ENCODE measurements around the gene GSTM2. TPM values are rescaled to one million over a fixed set of nuclear protein-coding genes. Genes with fewer than 3 reads are reported as not detected.

GSTM2 gene
- 46.7 TPM for total RNA-seq (ENCODE audit: insufficient read depth, low replicate concordance)

GRCh38 chr1:109667452-109668122 is at the start of gene GSTM2:
Gene GSTM2 (plus strand): TSS chr1:109668057. CDS start chr1:109668116, 59 bp downstream.
- peak; percentile 98 for DNase-seq (ENCODE audit: low spot score)

GRCh38 chr1:109618661-109619575 is 48.9 kb upstream of the GSTM2 start:
- no peak for DNase-seq (ENCODE audit: low spot score)

- DNase-seq (ENCODE audit: low spot score), result peak; percentile 76
Measured at GRCh38 chr1:109619576-109620400, 48.1 kb upstream of the GSTM2 start, which contains the start of the genes AMPD2 and GNAT2. Gene AMPD2 (plus strand): TSS chr1:109619837. CDS start chr1:109621176, 1,339 bp downstream. Gene GNAT2 (minus strand): TSS chr1:109619616. CDS start chr1:109612870, 6,746 bp downstream.

GRCh38 chr1:109620401-109620791 is 47.5 kb upstream of the GSTM2 start:
- peak; percentile 88 for DNase-seq (ENCODE audit: low spot score)

GRCh38 chr1:109620841-109621286 is 47.0 kb upstream of the GSTM2 start:
- peak; percentile 99 for DNase-seq (ENCODE audit: low spot score)

GRCh38 chr1:109621379-109622136 is 46.3 kb upstream of the GSTM2 start:
- DNase-seq (ENCODE audit: low spot score), result peak; percentile 46

GRCh38 chr1:109622137-109622892 is 45.5 kb upstream of the GSTM2 start:
- DNase-seq (ENCODE audit: low spot score), result no peak

GRCh38 chr1:109622895-109623294 is 45.0 kb upstream of the GSTM2 start:
- DNase-seq (ENCODE audit: low spot score), result no peak

- DNase-seq (ENCODE audit: low spot score), result peak; percentile 91
Measured at GRCh38 chr1:109623601-109624161, 44.2 kb upstream of the GSTM2 start.

- peak; percentile 76 for DNase-seq (ENCODE audit: low spot score)
Measured at GRCh38 chr1:109624201-109625010, 43.5 kb upstream of the GSTM2 start.

GRCh38 chr1:109625176-109625575 is 42.7 kb upstream of the GSTM2 start:
- DNase-seq (ENCODE audit: low spot score), result no peak

GRCh38 chr1:109625601-109626560 is 42.0 kb upstream of the GSTM2 start:
- peak; percentile 44 for DNase-seq (ENCODE audit: low spot score)

- no peak for DNase-seq (ENCODE audit: low spot score)
Measured at GRCh38 chr1:109626682-109627408, 41.0 kb upstream of the GSTM2 start.

GRCh38 chr1:109627692-109628399 is 40.0 kb upstream of the GSTM2 start:
- DNase-seq (ENCODE audit: low spot score), result no peak

- no peak for DNase-seq (ENCODE audit: low spot score)
Measured at GRCh38 chr1:109628540-109629321, 39.1 kb upstream of the GSTM2 start.

All from umbilical cord (tissue), 2 donors.